Stimulated activated CD4-positive, alpha-beta T cell treated with anti-CD3 and anti-CD28 coated beads, Interleukin-15, amount 100 ng/mL, for 24 hours (primary cell): ENCODE results near the gene GLIPR1L1.
A peak's percentile ranks its signal among the peaks of the same experiment; 100 is the strongest.

Experiments used
- DNase-seq: peaks from one replicate; pipeline ENCODE4 v3.0.0-alpha.2; 2020

GLIPR1L1 gene

GRCh38 chr12:75334384-75335030, at the start of gene GLIPR1L1:
Gene GLIPR1L1 (plus strand): TSS chr12:75334670. CDS start chr12:75334729, 59 bp downstream.
- DNase-seq: peak; percentile 88

- no peak for DNase-seq
These were observed 45.6 kb upstream of the GLIPR1L1 start for GRCh38 chr12:75288860-75289259.

- no peak for DNase-seq
These were observed 44.7 kb upstream of the GLIPR1L1 start for GRCh38 chr12:75289753-75290152.

- no peak for DNase-seq
These were observed 43.5 kb upstream of the GLIPR1L1 start for GRCh38 chr12:75291014-75291413.

GRCh38 chr12:75294336-75294735, 40.1 kb upstream of the GLIPR1L1 start:
- DNase-seq: no peak

GRCh38 chr12:75294797-75295196, 39.7 kb upstream of the GLIPR1L1 start:
- no peak for DNase-seq

GRCh38 chr12:75302225-75302624, 32.2 kb upstream of the GLIPR1L1 start:
- DNase-seq: no peak

- DNase-seq: no peak
These were observed 31.7 kb upstream of the GLIPR1L1 start for GRCh38 chr12:75302781-75303180.

- DNase-seq: no peak
These were observed 28.8 kb upstream of the GLIPR1L1 start for GRCh38 chr12:75305412-75306332.

GRCh38 chr12:75308279-75308678, 26.2 kb upstream of the GLIPR1L1 start:
- DNase-seq: no peak

- DNase-seq: no peak
These were observed 23.1 kb upstream of the GLIPR1L1 start for GRCh38 chr12:75311369-75311768.

GRCh38 chr12:75315518-75315917, 19.0 kb upstream of the GLIPR1L1 start:
- no peak for DNase-seq

GRCh38 chr12:75317784-75318183, 16.7 kb upstream of the GLIPR1L1 start:
- no peak for DNase-seq

- no peak for DNase-seq
These were observed 12.0 kb upstream of the GLIPR1L1 start for GRCh38 chr12:75322464-75322863.

- DNase-seq: no peak
These were observed 10.8 kb upstream of the GLIPR1L1 start for GRCh38 chr12:75323663-75324062.

GRCh38 chr12:75327642-75328041, 6.8 kb upstream of the GLIPR1L1 start:
- DNase-seq: no peak

- peak; percentile 79 for DNase-seq
These were observed 4.3 kb upstream of the GLIPR1L1 start, which contains the start of gene CAPS2 for GRCh38 chr12:75329918-75330826. Gene CAPS2 (minus strand): TSS chr12:75330324. CDS start chr12:75326498, 3,826 bp downstream.

GRCh38 chr12:75337905-75338304, 3.4 kb downstream of the GLIPR1L1 start:
- DNase-seq: no peak

- no peak for DNase-seq
These were observed 7.4 kb downstream of the GLIPR1L1 start for GRCh38 chr12:75341873-75342272.

GRCh38 chr12:75345531-75345930, 11.1 kb downstream of the GLIPR1L1 start:
- no peak for DNase-seq

GRCh38 chr12:75346215-75346614, 11.7 kb downstream of the GLIPR1L1 start:
- peak; percentile 36 for DNase-seq

GRCh38 chr12:75349946-75350345, 15.5 kb downstream of the GLIPR1L1 start:
- DNase-seq: no peak

- no peak for DNase-seq
These were observed 15.9 kb downstream of the GLIPR1L1 start for GRCh38 chr12:75350413-75350812.
